ENCODE data around the gene JTB. TPM values are rescaled to one million over a fixed set of nuclear protein-coding genes. Genes with fewer than 3 reads are reported as not detected.

JTB gene
- total and polyA plus RNA-seq, 9 of the 15 experiments (the other 6 are each of a cell fraction or from before 2014, with no cell fraction given): 24.7 to 308 (median 151) TPM

GRCh38 chr1:153958111-153958960 lies 19.1 kb downstream of the JTB start, which contains the start of gene CRTC2 (continued):
- TF ChIP-seq GABPB2 (CRISPR knock-in tag; conservative IDR thresholded peaks at IDR 0.05): no peak
- TF ChIP-seq, protein P1, sequence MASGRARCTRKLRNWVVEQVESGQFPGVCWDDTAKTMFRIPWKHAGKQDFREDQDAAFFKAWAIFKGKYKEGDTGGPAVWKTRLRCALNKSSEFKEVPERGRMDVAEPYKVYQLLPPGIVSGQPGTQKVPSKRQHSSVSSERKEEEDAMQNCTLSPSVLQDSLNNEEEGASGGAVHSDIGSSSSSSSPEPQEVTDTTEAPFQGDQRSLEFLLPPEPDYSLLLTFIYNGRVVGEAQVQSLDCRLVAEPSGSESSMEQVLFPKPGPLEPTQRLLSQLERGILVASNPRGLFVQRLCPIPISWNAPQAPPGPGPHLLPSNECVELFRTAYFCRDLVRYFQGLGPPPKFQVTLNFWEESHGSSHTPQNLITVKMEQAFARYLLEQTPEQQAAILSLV (tag; IDR thresholded peaks at IDR 0.05): no peak
- no peak for TF ChIP-seq NEUROD1 (IDR thresholded peaks at IDR 0.05; ENCODE audit: borderline replicate concordance, low read depth, low read length, partially characterized antibody)
- no peak for TF ChIP-seq NR2F6 (CRISPR knock-in tag; IDR thresholded peaks at IDR 0.05)
- no peak for TF ChIP-seq KAT2B (IDR thresholded peaks at IDR 0.05; ENCODE audit: low read depth, low read length)
- TF ChIP-seq ZNF24 (IDR thresholded peaks at IDR 0.05): no peak
- TF ChIP-seq ZNF12 (CRISPR knock-in tag; IDR thresholded peaks at IDR 0.05): no peak
- TF ChIP-seq BACH1 (tag; IDR thresholded peaks at IDR 0.05): peak; percentile 80; the same call in 1 of the 2 replicates
- no peak; the same call in 1 of the 2 replicates for TF ChIP-seq ZNF384 (IDR thresholded peaks at IDR 0.05; ENCODE audit: low read depth, low read length)
- no peak for TF ChIP-seq ARID2 (IDR thresholded peaks at IDR 0.05)
- TF ChIP-seq ARID4B (CRISPR knock-in tag; IDR thresholded peaks at IDR 0.05): peak; percentile 72
- no peak for TF ChIP-seq RBM25 (IDR thresholded peaks at IDR 0.05; ENCODE audit: low read depth, low read length, severe bottlenecking)
